ENCODE data around the gene TMEM18.

TMEM18 gene

DNA sequence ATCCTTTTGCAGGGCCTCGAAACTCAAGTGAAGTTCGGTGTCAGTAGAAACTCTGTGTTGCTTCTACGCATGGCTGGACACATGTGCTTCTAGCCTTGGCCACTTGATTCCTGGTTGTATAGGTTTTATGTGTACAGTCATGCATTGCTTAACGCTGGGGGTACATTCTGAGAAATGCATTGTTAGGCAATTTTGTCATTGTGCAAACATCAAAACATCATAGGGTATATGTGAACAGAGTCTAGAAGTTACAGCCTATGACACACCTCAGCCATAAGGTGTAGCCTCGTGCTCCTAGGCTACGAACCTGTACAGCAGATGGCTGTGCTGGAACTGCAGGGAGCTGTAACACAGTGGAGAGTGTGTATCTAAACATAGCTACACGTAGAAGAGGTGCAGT is 39.4 kb downstream of the TMEM18 start:
- no peak overlapping the region for H3K27ac ChIP-seq
- DNase-seq (ENCODE audit: low read depth, low spot score) = peak; percentile 3

DNA sequence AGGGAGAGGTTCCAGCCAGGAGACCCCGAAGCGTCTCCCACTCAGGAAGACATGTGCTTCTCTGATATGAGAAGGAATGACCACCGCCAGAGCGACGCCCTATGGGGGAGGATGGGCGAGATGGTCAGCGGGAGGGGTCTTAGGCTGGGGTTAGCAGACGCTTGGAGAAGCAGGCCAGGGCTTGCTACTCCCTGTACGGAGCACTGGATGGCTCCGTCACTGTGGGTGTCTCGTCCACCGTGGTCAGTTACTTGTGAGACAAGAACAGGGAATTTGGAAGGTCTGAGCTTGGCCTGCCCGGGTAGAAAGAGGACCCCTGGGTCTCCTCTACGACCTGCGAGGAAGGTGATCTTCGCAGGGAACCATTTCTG is 39.8 kb downstream of the TMEM18 start:
- no peak overlapping the region for H3K27ac ChIP-seq
- DNase-seq (ENCODE audit: low read depth, low spot score) = no peak

DNA sequence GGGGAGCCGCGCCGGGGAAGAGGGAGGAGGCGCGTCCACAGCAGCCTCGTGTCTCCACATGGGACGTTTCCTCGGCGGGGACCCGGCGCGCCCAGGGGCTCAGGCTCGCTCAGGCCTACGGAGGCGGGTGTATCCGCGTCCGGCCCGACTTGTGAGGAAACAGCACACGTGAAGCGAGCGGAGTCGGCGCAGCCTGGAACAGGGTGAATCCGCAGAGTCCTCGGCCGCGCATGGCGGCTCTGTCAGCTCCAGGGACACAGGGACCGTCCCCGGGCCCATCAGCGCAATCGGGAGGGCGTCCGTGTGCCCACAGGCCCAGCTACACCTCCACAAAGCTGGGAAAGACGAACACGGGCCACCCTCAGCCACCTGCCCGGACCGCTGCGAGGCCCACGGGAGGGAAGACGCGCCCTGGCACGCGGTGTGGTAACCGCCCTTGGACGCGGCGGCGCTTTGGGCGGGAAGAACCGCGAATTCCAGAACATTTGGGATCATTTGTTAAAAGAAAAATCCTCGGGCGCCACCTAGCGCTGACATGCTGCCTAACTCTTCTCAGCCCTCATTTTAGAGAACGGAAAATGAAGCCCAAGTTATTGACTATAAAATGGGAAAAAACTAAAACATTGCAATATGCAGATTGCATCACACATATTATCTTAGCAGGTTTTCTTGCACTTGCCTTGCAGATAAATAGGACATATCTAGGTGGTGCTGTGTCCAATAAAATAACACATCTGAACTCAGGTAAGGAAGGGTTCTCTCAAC is 40.4 kb downstream of the TMEM18 start:
- DNase-seq (ENCODE audit: low read depth, low spot score) = no peak
- H3K27ac ChIP-seq = no peak overlapping the region

DNA sequence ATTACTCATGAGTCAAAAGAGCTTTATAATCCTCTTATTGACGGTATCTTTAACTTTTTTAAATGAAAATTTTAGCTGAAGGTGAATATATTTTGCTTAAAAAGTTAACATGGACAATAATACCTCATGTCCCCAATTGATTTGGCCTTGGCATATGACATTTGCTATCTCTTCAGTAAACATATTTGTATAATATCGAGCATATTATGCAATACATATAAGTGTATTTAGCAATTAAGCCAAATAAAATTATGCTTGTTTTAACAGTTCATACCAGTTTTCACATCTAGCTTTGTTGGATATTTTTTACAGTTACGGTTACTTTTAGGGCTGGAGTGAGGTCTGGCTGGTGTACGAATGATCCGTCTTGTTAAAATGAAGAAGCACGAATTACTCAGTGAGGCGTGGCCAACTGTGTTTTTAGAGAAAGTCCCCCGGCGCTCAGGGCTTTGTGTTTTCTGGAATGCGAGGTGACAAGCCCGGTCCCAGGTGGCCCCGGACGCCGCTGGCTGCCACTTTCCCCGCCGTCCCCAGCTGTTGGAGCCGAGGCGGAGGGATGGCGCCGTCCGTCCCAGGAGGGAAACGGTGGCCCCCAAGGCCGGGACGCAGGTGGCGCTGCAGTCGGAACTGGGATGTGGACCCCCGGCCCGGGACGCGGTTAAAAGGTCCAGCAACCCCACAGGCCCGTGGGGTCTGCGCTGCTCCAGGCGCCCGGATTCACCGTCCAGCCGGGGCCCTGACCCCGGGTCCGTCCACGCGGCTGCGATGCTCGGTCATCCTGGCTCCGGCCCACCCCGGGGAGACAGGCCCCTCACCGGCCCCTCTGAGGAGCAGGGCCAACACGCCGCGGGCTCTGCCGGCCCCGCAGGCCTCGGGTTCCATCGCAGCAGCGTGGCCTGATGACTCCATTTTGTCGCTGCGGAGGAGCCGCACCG is 41.3 kb downstream of the TMEM18 start:
- H3K27ac ChIP-seq = no peak overlapping the region
- no peak for DNase-seq (ENCODE audit: low read depth, low spot score)

DNA sequence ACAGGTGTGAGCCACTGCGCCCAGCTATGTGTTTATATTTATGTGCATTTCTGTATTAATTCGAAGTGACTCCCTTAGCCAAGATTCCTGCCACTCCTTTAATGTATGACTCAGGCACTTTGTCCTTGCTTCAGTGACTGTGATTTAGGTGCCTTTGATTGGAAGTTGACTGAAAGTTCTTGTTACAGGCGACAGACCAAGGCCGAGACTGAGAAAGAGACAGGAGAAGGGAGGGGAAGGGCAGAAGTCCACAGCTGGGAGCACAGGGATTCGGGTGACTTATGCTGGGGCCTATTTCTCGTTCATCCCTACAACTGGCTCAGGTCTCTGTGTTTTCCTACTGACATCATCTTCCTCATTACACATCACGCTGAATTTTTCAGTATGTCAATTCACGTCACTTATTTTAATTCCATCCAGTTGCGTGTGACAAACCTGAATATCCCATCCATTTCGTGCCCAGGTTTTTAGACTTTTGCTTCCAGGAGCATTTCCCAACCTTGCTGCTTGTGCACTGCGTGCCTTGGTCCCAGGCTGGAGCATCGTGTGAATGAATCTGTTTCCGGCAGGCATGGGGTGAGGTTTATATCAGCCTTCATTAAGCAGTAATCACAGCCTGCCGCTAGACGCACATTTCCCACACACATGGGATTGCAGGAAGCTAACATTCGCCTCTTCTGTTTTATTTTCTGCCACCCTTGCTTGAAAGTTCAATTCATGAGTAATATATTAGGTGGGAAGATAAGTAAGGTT is 42.4 kb downstream of the TMEM18 start:
- no peak for DNase-seq (ENCODE audit: low read depth, low spot score)
- H3K27ac ChIP-seq = no peak overlapping the region

DNA sequence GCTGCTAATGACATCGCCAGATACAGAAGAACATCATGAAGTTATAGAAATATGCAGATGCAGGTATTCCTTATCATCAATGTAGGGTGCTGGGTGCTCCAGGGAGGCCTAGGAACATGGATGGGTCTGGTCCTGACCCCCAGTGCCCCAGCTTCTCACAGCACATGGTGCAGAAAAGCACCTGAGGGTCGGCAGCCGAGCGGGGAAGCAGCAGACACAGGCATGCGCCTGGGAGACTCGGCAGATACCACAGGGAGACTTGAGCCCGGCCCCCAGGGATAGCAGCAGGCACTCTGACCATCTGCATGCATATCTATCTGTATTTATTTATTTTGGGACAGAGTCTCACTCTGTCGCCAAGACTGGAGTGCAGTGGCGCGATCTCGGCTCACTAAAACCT is 43.2 kb downstream of the TMEM18 start:
- H3K27ac ChIP-seq = no peak overlapping the region
- no peak for DNase-seq (ENCODE audit: low read depth, low spot score)

DNA sequence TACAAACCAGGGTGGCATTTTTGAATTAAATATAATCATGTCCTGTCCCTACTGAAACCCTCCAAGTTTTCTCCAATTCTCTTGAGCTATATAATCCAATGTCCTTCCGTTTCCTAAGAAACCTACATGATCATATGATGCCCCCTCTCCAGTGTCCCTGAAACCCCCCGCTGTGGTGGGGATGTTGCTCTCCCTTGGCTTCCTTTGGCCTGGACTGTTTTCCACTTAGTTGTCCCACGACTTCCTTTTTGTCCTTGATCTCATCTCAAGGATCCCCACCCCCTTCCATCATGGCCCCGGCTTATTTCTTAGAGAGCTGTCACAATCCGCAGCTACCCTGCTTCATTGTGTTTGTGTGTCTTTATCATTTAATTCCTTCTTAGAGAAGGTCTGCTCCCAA is 43.8 kb downstream of the TMEM18 start:
- no peak for DNase-seq (ENCODE audit: low read depth, low spot score)
- H3K27ac ChIP-seq = no peak overlapping the region

DNA sequence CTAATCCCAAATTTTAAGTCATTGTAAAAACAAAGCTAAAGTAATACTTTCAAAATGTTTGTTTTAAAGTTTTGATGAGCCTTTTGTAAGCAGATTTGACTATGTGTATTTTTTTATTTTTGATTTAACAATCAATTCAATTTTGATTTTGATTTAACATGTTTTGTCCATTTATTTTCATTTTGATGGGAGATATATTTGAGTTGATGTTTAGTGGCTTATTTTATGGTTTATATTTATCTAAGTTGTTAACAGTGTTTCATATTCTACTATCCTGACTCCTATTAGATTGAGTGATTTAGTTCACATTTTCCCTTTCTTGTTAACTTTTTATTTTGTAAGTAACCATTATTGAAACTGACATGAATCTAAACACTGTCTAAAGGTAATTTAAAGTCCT is 44.7 kb downstream of the TMEM18 start:
- H3K27ac ChIP-seq = no peak overlapping the region
- DNase-seq (ENCODE audit: low read depth, low spot score) = no peak

DNA sequence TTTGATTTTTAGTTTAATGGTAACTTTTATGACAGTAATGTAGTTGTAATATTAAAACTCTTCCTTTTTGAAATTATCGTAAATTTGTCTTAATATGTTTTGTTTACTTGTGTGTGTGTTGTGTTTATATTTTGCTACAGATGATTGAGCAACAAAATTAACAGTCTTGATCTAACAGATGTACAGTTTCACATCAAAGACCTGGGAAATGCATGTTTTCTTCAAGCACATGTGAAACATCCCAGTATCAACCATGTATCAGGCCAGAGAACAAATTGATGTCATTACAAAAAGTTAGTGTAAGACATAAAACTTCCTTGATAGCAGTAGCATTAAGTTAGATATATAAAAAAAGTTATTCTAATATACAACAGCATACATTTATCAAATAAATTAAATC is 45.5 kb downstream of the TMEM18 start:
- H3K27ac ChIP-seq = no peak overlapping the region
- no peak for DNase-seq (ENCODE audit: low read depth, low spot score)

DNA sequence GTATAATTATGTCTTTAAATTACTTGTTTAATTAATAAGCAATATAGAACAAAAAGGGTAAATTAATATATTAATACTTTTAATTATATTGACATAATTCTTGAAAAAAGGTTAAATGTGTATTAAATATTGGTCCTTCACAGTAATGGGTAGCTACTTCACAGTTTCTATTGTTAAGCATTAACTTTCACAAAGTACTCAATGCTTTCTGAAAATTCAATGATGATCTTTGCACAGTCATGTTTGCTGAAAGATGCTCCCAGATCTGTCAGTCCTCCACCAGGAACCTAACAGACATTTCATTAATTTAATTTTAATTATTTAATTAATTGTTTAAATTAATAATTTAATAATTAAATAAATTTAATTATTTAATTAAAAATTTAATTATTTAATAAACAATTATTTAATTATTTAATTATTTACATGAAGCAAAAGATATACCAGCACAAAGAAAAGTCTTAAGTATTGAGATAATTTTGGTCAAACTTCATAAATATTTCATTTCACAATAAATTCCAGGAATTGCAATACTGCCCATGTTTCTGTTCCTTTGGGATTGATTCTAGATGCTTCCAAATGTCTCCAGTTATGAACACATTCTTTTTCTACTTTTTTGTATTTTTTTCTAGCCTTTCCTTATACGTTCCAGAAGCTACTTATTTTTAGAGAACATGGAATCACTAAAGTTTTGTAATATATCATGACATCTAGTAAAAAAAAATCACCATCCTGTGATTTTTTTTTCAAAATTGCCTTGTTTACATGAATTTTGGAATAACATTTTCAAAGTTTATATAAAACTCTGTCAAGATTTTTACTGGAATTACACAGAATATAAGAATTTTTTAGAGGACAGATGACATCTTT is 46.5 kb downstream of the TMEM18 start:
- DNase-seq (ENCODE audit: low read depth, low spot score) = no peak
- no peak overlapping the region for H3K27ac ChIP-seq

DNA sequence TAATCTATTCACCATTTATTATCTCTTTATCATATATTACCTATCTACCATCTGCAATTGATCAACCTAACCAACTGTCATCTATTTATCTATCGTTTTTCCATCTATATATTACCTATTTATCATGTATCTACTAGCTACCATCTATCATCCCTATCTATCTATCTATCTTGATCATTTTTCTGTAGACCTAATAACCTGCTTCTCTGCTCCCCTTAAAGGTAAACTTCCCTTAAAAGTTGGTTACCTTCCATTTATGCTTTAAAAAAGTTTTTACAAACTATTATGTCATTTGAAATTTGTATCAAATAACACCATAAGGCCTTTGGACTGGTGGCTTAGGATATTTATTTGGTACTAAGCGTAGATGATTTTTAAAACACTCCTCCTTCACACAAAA is 47.2 kb downstream of the TMEM18 start:
- no peak for DNase-seq (ENCODE audit: low read depth, low spot score)
- no peak overlapping the region for H3K27ac ChIP-seq

DNA sequence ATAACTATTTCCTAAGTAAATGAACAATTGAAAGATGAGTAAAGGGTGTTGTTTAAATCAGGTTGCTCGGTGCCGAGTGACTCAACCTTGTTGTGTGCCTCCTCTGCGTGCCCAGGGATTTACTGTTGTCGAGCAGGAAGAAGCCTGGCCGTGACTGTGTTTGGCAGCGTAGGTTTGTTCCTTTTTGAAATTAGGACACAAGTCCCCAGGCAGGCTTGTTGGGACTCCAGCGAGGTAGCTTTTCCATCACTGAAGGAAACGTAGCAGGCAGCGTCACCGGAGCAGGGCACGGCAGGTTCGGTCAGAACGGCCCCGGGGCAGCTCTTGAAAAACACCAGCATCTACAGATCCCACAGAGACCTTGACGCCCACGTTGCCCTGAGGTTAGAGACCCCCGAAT is 48.6 kb downstream of the TMEM18 start:
- DNase-seq (ENCODE audit: low read depth, low spot score) = peak; percentile 53

DNA sequence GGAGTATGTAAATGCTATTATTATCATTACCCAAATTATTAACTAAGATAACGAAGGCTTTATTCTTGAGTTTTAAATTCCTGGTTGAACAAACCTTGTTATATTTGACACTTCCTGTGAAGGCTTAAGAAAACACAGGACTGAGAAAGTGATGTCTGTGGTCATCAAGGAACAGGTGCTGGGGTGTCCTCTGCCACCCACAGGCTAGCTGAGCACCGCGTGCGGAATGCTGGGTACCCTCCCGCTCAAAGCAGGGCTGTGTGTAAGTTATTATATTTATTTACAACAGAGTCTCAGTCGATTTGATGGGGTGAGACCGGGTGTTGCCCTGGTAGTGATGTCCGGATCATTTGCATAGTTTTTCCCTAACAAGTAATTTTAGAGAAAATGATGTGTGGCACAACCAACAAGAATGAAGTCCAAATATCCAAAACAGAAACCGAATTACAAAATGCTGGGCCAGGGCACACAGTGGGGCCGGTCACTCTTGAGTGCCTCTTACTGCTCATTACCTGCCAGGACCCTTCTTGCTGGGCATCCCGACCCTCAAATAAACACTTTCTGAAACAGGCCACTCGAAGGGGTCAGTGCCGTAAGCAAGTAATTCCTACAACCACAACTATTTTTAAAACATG is 49.2 kb downstream of the TMEM18 start:
- no peak overlapping the region for H3K27ac ChIP-seq
- no peak for DNase-seq (ENCODE audit: low read depth, low spot score)

More for the DNA sequence above, 48.6 kb downstream of the TMEM18 start:
- peak overlapping the region; percentile 10 for H3K27ac ChIP-seq

DNA sequence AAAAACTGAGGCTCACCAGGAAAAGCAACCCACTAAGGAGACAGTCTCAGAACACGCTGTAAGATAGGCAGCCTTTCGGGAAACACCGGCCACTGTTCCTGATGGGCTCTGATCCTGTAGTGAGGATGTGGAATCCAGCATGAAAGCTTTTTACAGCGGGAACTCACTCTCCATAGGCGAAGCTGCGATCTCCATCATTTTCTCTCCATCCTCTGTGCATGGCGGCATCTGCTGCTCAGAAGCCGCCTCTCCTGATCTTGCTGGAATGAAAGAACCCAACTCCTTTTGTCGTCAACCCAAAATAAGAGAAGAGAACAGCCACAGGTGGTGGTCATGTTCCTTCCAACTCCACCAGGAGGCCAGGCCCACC is 49.9 kb downstream of the TMEM18 start:
- no peak for DNase-seq (ENCODE audit: low read depth, low spot score)
- H3K27ac ChIP-seq = no peak overlapping the region

DNA sequence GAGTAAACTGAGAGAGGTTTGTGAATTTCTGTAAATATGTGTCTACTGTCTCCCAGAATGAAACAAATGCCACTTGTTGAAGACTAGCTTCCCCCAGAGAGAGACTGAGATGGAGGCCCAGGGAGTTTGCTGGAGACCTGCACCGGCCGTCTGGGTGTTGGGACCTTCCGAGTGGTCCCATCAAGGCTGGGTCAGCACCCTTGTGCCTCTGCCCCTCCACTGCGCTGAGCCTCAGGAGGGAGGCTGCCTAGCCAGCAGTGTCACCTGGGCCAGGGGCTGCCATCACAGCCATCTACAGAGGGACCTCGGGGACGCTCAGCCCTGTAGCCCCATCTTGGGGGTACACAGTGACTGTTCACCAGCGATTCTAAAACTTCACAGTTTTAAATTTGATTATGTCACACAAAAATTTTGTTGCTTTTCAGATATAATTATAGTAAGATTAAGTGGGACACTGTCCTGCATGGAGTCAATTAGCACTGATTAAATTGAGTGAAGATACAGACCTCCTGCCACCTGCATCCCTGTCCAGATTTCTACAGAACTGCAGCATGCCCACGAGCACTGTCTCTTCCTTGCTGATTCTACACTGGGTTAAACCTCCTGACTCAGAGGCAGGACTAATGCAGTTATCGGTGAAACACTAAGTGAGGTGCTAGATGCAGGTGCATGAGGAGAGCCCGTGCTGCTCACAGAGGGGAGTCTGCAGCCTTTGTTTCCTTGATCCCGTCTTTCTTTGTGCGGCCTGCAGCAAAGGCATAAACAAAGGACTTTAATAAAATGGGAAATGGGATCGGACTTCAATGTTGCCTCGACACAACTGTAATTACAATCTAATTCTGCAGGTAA is 50.5 kb downstream of the TMEM18 start:
- no peak for DNase-seq (ENCODE audit: low read depth, low spot score)
- H3K27ac ChIP-seq = no peak overlapping the region

DNA sequence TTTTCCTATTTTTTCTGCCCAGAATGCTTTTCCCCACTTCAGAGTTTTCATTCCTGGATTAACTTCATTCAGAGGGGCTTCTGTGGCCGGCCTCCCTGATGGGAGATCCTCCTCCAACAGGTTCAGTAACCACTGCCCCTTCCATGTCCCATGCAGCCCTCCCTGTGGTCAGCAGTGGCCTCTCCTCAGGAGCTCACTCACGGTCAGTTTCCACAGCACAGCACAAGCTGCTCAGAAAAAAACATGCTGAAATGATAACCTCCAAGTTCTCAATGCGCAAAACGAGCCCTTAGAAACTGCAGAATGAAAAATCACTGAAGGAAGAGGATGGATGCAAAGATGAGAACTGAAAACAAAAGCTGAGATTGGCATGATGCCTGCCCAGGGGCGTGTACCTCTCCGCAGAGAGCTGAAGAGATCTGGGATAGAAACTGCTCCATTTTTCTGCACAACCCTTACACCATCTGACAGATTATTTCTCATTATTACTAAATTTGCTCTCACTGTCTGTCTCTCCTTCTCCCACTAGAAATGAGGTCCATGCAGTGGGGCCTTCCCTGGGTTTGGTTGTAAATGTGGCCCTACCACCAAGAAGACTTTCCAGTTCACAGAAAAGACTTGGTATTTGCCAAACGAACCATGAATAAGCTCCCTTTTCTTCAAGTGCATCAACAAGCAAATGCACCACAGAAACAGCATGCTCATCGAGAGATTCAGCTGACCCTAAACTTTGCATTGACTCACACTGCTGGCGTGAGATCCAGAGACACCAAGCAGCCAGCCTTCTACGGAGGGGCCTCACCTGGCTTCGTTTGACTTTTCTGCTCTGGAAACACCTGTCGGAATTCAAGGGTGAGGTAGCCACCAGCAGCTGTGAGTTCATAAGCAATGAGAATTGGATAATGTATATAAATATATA is 51.5 kb downstream of the TMEM18 start:
- H3K27ac ChIP-seq = no peak overlapping the region
- DNase-seq (ENCODE audit: low read depth, low spot score) = no peak

DNA sequence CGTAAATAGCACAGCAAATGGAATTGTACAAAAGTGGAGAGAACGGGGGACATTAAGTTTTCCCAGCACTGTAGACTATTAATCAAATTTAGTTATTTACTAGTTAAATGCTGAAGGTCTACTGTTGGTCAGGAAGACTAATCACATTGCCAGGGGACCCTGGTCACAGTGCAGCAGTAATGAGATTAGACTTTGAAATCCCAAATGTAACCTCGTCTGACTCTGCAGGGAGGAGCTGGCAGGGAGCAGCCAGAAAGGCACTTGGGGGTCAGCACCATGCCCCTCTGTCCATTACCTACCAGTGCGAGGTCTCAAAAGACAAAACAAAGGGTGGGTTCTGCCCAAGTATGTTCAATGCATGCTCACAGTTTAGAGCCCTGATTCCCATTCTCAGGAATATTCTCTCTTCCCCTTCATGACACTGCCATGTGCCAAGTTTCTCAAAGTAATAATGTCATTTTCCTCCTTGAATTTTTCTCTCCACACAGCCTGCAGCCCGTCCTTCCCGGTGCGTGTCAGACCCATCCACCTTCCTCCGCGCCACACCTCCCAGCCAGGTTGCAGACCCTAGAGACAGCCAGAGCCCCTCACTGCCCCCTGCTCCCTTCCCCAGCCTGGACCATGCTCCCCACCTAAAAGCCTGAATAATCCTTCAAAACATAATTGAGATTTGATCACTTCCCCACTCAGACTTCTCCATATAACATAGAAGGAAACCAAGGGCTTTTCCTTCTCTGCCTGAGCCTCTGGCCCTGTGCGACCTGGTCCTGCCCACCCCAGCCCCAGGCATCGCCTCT is 52.5 kb downstream of the TMEM18 start:
- DNase-seq (ENCODE audit: low read depth, low spot score) = no peak
- H3K27ac ChIP-seq = no peak overlapping the region
